Diencephalon (tissue), 1 donor: ENCODE measurements around the gene TSPY8. TPM values are rescaled to one million over a fixed set of nuclear protein-coding genes. Genes with fewer than 3 reads are reported as not detected.

Experiments used
- small RNA-seq: library from RNA; depleted of rRNA; stranded (forward); fragments of <200 nt; gene quantifications from one replicate; pipeline ENCODE3, GENCODE V24; 2014
- total RNA-seq: library from RNA; depleted of rRNA; stranded (reverse); fragments of >200 nt; gene quantifications from one replicate; pipeline ENCODE4 v1.2.3, GENCODE V29; 2014

The TSPY8 gene
- not detected for total RNA-seq

DNA sequence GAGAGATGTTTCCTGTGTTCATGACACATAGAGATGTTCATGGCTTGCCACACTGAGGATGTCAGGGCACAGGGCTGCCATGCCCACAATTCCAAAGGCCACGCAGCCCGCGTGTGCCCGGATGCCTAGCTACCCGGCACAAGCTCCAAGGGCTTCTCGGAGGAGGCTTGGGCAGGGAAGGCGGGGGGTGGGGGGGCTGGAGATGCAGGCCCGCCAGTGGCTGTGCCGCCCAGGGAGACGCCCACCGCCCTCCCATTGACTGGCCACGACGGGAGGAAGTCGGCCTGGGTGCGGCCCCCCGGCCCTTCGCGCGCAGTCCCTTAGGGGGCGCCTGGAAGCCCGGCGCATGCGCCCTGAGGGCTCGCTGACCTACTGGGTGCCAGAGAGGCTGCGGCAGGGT lies at the start of gene TSPY8:
TSS of gene TSPY8 (plus strand) at position 301 of the 400 bp plus-strand sequence. CDS start at position 347, 46 bp downstream.

GRCh38 chrY:9337164-9337563 lies 20.4 kb upstream of the TSPY8 start, which contains the start of gene TSPY4:
Gene TSPY4, plus strand, starts transcription at chrY:9337464. Its CDS starts 46 bp downstream, at chrY:9337510.

DNA sequence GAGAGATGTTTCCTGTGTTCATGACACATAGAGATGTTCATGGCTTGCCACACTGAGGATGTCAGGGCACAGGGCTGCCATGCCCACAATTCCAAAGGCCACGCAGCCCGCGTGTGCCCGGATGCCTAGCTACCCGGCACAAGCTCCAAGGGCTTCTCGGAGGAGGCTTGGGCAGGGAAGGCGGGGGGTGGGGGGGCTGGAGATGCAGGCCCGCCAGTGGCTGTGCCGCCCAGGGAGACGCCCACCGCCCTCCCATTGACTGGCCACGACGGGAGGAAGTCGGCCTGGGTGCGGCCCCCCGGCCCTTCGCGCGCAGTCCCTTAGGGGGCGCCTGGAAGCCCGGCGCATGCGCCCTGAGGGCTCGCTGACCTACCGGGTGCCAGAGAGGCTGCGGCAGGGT lies 40.5 kb downstream of the TSPY8 start, which contains the start of gene TSPY3:
TSS of gene TSPY3 (plus strand) at position 301 of the 400 bp plus-strand sequence. CDS start at position 347, 46 bp downstream.

Small RNA genes within 50 kb of the gene (small RNA-seq; reads per million reads assigned to genes)
- not detected for gene AC006158.1

Other genes starting within 250 kb of the TSPY8 start
- not detected for gene TSPY4, start 20.3 kb upstream of the TSPY8 start, total RNA-seq
- not detected for gene TSPY3, start 40.6 kb downstream of the TSPY8 start, total RNA-seq
- not detected for gene TSPY1, start 109.2 kb downstream of the TSPY8 start, total RNA-seq
- not detected for gene TSPY9, start 129.5 kb downstream of the TSPY8 start, total RNA-seq
- gene TSPY10, start 170.1 kb downstream of the TSPY8 start, total RNA-seq, result not detected